GM19328 (cell line): ENCODE results near the gene TACR1.
"Not testable (repeated sequence)": the region's sequence is repeated elsewhere in the genome, so short reads cannot be mapped to it uniquely, and the experiment has no call there.

Experiments used
- ATAC-seq: cut with Tn5 transposase; IDR thresholded peaks from one replicate; pipeline ENCODE4 v1.9.1; 2021; ENCODE audit warnings: mild to moderate bottlenecking, moderate library complexity; ENCODE audit not compliant: unreplicated experiment

The TACR1 gene

GRCh38 chr2:75199428-75200011 lies at the start of gene TACR1:
TACR1 (minus strand) TSS chr2:75199520; CDS start chr2:75198934, 586 bp downstream.
- peak; percentile 80 for ATAC-seq

- ATAC-seq: not testable (repeated sequence)
These were observed 49.3 kb upstream of the TACR1 start for GRCh38 chr2:75248581-75248980.

GRCh38 chr2:75246441-75247167 lies 47.3 kb upstream of the TACR1 start:
- no peak for ATAC-seq

GRCh38 chr2:75243219-75243618 lies 43.9 kb upstream of the TACR1 start:
- no peak for ATAC-seq

GRCh38 chr2:75241696-75242095 lies 42.4 kb upstream of the TACR1 start:
- ATAC-seq: no peak

GRCh38 chr2:75238670-75239330 lies 39.5 kb upstream of the TACR1 start:
- ATAC-seq: no peak

GRCh38 chr2:75237296-75237695 lies 38.0 kb upstream of the TACR1 start:
- ATAC-seq: no peak

- ATAC-seq: no peak
These were observed 34.6 kb upstream of the TACR1 start for GRCh38 chr2:75233965-75234364.

GRCh38 chr2:75226617-75227016 lies 27.3 kb upstream of the TACR1 start:
- ATAC-seq: no peak

- no peak for ATAC-seq
These were observed 26.8 kb upstream of the TACR1 start for GRCh38 chr2:75226099-75226498.

GRCh38 chr2:75224636-75225094 lies 25.3 kb upstream of the TACR1 start:
- ATAC-seq: no peak

GRCh38 chr2:75222527-75222926 lies 23.2 kb upstream of the TACR1 start:
- no peak for ATAC-seq

GRCh38 chr2:75221862-75222261 lies 22.5 kb upstream of the TACR1 start:
- no peak for ATAC-seq

- not testable (repeated sequence) for ATAC-seq
These were observed 19.9 kb upstream of the TACR1 start for GRCh38 chr2:75219213-75219612.

GRCh38 chr2:75211266-75211770 lies 12.0 kb upstream of the TACR1 start:
- no peak for ATAC-seq

GRCh38 chr2:75210409-75210808 lies 11.1 kb upstream of the TACR1 start:
- no peak for ATAC-seq

GRCh38 chr2:75208738-75209137 lies 9.4 kb upstream of the TACR1 start:
- ATAC-seq: no peak

GRCh38 chr2:75204833-75205232 lies 5.5 kb upstream of the TACR1 start:
- ATAC-seq: no peak

- no peak for ATAC-seq
These were observed 3.0 kb upstream of the TACR1 start for GRCh38 chr2:75202359-75202758.

- no peak for ATAC-seq
These were observed 1.1 kb upstream of the TACR1 start for GRCh38 chr2:75200140-75201096.
